GM19193 (cell line): ENCODE measurements around the gene AACS.

ENCODE experiments used
- POLR2A ChIP-seq: IDR thresholded peaks from 4 replicates; pipeline ENCODE4 v1.6.1; 2011; ENCODE audit not compliant: insufficient read depth, insufficient read length; ENCODE audit errors: extremely low read depth

AACS gene

DNA sequence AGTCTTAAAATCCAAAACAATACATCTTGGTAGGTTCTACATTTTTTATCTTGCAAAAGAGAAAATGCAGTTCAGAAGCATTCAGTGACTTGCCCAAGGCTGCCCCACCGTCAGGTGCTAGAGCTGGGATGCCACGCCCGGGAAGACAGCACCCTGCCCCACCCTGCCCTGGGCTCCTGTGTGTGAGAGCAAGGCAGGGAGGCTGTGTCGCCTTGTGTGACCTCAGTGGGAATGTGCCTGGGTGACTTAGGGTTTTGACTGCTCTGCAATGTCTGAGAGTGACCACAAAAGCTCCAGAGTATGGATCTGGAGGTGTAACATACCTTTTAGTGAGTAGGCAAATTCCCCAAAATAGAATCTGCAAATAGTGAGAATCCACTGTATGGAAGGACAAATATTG is 60.0 kb downstream of the AACS start:
- no peak for TF ChIP-seq POLR2A

DNA sequence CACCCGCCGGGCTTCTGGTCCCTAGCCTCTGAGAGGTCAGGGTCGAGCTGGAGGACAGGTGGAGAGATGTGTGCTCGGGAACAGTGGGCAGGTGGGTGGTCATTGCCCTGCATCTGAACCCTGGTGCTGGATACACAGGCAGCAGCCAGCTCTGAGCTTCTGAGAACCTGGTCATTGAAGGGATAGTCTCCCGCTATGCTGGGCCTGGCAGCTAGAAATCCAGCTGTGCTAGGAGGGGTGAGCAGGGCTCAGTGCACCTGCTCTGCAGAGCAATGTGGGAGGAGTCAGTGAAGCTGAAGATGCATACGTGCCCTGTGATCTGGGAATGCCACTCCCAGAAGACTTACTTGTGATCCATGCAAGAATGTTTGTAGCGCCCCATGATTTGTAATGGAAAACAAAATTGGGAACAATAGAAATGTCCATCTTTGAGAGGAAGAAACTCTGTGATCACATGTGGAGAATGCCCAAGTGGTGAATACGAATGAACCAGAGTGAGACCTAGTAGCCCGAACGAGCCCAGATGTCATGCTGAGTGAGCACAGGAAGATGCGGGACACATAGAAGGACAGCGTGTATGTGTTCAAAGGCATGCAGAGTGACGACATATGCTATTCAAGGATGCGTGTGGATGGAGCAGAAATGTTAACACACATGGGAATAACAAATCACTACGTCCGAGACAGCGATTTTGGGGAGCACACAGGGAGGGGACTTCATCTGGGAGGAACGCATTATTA is 63.4 kb downstream of the AACS start:
- no peak for TF ChIP-seq POLR2A

DNA sequence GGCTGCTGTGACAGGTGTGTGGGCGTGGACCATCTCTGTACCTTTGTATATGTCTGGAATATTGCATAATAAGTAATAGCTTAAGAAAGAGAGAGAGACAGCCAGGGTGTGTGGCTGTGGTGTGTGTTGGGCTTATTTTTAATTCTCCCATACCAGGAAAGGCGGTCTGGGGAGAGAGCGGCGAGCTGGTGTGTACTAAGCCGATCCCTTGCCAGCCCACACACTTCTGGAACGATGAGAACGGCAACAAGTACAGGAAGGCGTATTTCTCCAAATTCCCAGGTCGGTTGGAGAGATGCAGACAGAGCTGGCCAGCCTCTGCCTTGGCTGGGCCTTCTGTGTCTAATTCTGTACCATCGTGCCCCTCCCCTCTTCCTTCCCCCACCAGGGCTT is 63.9 kb downstream of the AACS start:
- TF ChIP-seq POLR2A = no peak

DNA sequence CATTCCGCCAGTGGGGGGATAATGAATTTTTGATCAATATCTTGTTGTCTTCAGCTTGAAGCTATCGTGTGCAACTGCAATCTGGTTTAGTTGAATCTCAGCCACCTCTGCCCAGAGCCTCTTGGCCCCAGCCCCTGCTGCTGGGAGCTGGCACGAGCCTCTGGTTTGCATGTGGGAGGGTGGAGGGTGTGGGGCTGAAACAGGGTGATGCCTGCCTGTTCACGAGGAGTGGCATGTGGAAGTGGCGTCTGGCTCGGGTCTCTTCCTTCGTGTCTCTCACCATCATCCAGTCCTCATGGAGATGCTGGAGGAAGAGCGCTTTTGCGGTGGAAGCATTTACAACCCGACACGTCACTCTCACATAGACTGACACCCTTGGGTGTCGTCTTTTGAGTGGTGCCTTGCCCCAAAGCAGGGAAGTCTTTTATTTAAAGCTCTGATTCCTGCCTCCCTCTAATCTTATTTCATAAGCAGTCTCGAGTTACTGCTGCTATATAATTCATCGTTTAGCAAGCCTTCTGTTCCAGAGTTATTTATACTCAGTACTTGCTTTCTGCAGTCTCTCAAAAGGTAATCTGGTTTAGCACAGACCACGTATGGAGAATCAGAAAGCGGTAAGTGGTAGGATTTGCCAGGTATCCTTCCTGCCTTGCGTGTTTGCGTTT is 64.5 kb downstream of the AACS start:
- no peak for TF ChIP-seq POLR2A

DNA sequence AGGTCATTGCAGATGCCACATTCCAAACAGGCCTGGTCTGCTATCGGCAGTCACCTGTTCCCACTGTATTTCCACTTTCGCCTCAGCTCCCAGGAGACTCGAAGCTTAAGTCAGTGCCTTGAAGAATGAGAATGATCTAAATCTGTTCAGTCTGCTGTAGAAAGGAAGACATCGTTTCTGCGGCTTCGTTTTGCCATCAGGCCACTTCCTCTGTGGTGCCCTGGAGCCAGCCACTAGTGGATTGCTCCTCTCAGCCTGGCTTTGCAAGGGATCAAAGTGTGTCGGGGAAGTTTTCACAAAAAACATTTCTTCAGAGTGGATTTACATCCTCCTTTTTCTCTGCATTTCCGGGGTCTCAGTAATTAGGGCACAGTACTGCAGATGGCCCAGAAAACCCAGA is 66.7 kb downstream of the AACS start:
- no peak for TF ChIP-seq POLR2A

DNA sequence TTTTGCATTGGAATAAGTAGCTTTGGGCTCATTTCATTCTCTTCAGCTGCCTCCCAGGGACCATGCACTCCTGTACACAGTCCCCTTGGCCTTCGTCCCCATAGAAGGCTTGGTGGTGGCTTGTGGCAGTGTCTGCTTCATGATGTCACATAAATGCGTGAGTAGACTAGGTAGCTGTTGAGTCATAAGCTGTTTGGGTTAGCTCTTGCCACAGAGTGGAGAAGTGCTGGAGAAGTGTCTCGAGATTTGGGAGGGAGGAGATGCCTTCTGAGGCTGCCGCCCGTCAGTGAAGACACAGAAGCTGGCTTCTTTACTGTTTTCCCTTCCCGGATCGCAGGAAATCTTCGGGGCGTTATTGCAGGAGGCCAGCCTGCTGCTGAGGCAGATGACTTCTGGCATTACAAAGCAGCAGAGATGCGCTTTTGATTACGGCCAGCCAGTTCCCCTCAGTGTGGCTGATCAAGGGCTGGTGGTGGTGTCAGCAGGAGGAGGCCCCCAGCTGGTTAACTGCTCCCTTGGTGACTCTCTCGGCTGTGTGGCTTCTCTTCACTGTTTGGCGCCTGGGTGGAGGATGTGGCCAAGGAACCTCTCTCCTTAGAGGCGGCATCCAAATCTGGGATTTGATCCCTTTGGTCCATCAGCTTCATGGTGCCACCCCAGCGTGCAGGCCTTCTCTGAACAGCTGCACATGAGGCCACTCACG is 67.6 kb downstream of the AACS start:
- no peak for TF ChIP-seq POLR2A

DNA sequence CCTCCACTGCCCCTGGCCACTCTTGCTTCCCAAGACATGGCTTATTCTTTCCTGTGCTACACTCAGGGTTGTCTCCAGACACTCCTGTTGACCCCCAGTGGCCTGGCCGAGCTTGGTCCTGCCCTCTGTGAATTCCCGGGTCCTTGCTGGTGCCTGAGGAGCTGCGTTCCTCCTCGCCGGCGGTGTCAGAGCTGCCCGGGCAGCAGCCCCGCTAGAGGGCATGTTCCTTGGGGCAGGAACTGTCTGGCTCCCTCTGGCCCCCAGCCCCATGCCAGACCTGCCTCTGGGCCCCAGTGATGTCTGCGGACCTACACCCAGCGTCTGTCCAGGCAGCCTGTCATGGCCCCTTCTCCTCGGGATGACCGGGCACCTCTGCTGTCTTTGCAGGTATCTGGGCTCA is 68.4 kb downstream of the AACS start:
- no peak for TF ChIP-seq POLR2A

DNA sequence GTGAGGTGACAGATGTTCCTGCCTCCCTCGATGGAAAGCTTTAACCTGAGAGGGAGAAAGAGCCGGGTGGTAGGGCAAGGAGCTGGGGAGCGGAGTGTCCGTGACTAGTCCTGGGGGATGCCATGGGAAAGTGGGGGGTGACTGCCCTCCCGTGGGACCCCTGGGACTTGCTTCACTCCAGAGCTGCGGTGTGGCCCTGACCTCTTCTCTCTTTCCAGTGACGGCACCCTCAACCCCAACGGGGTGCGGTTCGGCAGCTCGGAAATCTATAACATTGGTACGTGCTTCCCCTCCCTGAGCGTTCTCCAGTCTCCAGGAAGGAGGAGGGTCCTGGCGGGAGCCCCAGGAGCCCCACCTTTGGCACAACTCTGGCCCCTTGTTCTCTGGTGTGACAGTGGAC is 69.3 kb downstream of the AACS start:
- no peak for TF ChIP-seq POLR2A

DNA sequence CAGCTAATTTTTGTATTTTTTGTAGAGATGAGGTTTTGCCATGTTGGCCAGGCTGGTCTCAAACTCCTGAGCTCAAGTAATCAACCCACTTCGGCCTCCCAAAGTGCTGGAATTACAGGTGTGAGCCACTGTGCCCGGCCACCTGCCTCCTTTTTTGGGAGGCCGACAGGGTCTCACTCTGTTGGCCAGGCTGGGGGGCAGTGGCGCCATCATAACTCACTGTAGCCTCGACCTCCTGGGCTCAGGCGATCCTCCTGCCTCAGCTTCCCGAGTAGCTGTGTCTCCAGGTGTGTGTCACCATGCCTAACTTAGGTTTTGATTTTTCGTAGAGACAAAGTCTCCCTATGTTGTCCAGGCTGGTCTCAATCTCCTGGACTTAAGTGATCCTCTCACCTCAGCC is 70.7 kb downstream of the AACS start:
- TF ChIP-seq POLR2A = no peak

DNA sequence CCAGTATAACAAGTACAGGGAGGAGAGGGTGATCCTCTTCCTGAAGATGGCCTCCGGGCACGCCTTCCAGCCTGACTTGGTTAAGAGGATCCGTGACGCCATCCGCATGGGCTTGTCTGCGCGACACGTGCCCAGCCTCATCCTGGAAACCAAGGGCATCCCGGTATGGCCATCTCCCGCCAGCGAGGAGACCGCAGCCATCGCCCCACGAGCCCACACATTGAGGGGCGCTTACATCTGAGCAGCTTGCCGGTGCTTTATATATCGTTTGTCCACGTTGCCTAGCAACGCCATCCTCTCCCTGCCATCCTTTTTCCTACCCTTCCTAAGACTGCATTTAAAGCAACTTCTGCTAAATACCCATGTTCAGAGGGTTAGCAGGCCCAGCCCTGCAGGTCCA is 71.5 kb downstream of the AACS start:
- TF ChIP-seq POLR2A = no peak

DNA sequence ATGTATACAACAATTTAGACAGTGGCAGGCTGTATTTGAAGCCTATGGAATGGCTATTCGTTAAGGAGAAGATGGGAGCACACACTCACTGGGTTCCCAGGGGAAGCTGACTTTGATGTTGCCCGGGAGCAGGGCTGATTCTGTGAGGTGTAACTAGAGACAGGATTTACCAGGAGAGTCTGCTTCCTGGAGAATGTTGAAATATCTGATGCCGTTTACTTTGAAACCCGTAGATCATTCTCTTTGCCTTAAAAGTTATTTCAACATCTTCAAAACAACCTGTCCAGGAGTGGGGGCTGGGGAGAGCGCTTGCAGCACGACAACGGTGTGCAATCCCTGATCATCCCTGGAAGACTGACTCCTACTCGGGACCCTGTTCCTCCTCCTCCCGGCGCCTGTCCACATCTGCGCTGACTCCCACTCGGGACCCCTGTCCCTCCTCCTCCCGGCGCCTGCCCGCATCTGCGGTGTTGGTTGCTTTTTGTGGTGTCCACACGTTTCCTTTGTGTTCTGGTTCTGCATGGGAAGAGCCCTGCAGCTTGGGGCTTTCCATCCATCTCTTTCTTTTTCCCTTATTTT is 72.6 kb downstream of the AACS start:
- no peak for TF ChIP-seq POLR2A

DNA sequence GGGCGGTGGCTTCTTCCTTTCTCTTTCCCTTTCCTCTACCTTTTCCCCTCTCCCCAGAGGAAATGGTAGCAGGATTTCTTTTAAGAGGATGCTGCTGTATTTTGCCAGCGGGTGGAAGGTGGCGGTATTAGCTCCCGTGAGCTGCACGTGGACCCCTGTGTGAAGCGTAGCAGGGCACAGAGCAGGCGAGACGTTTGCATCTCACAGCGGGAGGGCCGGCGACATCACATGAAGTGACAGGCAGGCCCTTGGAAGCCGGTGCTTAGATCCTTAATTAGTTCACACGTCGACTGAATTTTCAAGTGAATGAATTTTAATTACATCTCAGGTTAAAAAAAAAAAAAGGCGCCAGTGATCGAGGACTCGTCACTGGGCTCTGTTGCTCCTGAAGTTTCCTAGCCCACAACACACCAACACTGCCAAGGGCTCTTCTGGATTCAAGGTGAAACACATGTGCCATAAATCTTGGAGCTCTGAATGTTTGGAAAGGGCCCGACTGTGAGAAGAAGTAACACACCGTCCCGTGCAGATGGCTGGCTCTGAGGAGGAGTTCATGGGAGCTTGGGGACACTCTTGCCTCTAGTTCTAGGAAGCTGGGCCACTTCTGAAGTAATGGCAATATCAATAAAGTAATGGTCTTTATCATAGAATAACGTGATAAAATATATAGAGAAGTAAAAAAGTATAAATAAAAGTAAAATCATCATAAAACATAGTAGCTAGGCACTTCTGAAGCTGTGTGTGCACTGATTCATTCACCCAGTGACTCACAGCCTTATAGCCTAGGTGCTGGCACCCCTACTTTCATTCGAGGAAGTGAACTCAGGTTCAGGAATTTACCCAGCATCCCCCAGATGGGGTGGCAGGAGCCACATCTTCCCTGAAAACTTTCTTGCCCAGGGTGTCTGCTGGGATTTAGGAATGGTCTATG is 75.3 kb downstream of the AACS start:
- no peak for TF ChIP-seq POLR2A

DNA sequence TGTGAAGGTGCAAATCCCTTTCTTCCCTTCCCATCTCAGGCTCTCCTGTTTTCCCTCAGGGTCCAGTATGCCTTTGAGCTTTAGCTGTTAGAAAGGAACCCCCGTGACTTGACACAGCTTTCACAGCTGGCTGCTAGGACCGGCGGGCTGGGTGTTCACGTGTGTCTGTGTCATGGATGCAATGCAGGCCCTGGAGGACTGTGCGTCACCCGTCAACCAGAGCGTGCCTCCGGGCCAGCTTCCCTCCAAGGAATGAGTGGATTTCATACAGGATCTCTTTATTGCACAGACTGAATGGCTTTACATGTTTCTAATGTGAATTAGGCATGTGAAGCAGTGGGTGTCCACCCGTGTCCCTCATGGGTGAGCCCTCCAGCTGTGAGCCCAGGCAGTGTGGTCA is 77.4 kb downstream of the AACS start:
- no peak for TF ChIP-seq POLR2A

DNA sequence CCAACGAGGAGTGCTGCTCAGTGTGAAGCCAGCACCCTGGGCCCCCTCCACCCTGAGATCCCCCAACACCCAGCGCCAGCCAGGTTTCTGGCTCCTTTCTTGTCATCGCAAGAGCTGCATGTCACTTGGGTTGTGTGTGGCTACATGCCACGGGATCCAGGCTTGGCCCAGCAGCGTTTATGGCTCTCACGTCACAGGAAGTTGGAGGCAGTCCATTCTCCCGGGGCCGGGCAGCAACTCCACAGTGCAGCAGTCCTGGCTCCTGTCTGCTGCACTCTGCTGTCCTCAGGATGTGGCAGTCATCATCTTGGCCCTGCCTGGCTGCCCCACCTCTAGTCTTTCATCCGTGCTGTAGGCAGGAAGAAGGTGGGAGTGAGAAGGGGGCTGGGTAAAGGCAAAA is 78.3 kb downstream of the AACS start:
- TF ChIP-seq POLR2A = no peak

DNA sequence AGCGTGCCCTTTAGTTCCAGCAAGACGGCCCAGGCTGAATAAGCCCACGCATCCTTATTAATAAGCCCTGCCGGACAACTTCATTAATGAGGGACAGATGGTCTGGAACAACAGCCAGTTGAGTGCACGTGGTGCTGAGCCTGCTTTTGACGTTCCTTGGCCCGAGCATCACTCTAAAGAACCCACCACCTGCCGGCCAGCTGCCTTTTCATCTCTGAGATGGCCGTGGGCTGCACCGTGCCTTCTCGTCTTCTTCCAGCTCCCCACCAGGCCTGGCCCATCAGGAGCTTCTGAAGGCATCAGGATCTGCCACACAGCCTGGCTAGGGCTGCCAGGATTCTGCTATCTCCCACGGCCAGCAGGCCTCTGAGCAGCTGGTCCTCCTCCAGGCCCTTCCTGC is 80.0 kb downstream of the AACS start:
- no peak for TF ChIP-seq POLR2A

DNA sequence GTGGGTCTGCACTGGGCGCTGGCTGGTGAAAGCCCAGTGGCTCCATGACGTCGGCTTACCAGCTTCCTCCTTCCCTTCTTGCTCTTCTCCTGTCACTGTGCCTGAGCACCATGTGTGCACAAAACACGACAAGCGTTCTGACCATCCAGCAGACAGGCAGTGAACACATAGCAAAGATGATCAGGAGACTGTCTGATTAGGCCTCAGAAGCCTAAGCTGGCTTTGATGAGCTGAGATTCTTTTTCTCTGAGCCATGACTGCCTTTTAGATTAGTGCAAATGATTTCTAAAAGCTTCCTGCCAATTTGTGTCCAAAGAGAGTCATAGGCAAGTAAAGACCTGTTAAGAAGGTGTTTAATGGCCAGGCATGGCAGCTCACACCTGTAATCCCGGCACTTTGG is 83.1 kb downstream of the AACS start:
- TF ChIP-seq POLR2A = no peak
